SK-N-MC (cell line): ENCODE measurements around the gene GGCT.

Experiments
- DNase-seq: peaks from one replicate; pipeline ENCODE4 v3.0.0-alpha.2; 2011; ENCODE audit warnings: low read depth, low spot score
- H3K27ac ChIP-seq: fragments of 200-600 bp; sonication (generic); 2 replicates; pipeline ENCODE4 v1.5.1; 2016; ENCODE audit warnings: mixed run types
- H3K36me3 ChIP-seq: fragments of 200-600 bp; sonication (generic); 2 replicates; pipeline ENCODE4 v1.6.1; 2017; ENCODE audit warnings: antibody characterized with exemption, low read length, mixed read lengths; ENCODE audit not compliant: insufficient read depth
- H3K4me3 ChIP-seq: fragments of 200-600 bp; sonication (generic); 2 replicates; pipeline ENCODE4 v1.5.1; 2016
- H3K9ac ChIP-seq: fragments of 200-600 bp; sonication (generic); 2 replicates; pipeline ENCODE4 v1.8.0; 2017; ENCODE audit warnings: mixed run types, mixed read lengths; ENCODE audit not compliant: insufficient read length
- H3K9me3 ChIP-seq: fragments of 200-600 bp; sonication (generic); 2 replicates; pipeline ENCODE4 v1.6.1; 2017; ENCODE audit warnings: low read depth, mild to moderate bottlenecking, antibody characterized with exemption, low read length, moderate library complexity, mixed read lengths
- EZH2 ChIP-seq: fragments of 200-600 bp; sonication (generic); IDR thresholded peaks from one replicate; pipeline ENCODE4 v1.6.1; 2017; ENCODE audit warnings: antibody characterized with exemption
- FOXP2 ChIP-seq: optimal IDR thresholded peaks from 2 replicates; pipeline ENCODE3; 2011; ENCODE audit warnings: mild to moderate bottlenecking, moderate library complexity; ENCODE audit not compliant: insufficient read depth; ENCODE audit errors: extremely low read length, control extremely low read depth
- POLR2AphosphoS5 ChIP-seq: IDR thresholded peaks from 2 replicates; pipeline ENCODE4 v1.6.1; 2012; ENCODE audit warnings: mild to moderate bottlenecking, low read depth, low read length, borderline replicate concordance

Gene GGCT

GRCh38 chr7:30504301-30505173 is at the start of gene GGCT:
TSS of gene GGCT (minus strand) at chr7:30504829. CDS start at chr7:30504709, 120 bp downstream.
- TF ChIP-seq POLR2AphosphoS5 (peak; percentile 96), FOXP2 (no peak)
- peak within 1 kb of the TSS; percentile 81 for H3K9ac ChIP-seq
- H3K9me3 ChIP-seq: no peaks in the 10 kb centered on the region
- peak within 1 kb of the TSS; percentile 86 for H3K4me3 ChIP-seq
- peak; percentile 83 for DNase-seq
- H3K36me3 ChIP-seq: peaks cover 15% of the 10 kb centered on the region
- H3K27ac ChIP-seq: no peak within 1 kb of the TSS

- no peaks in the 10 kb centered on the region for H3K9me3 ChIP-seq
- no peak overlapping the region for H3K4me3 ChIP-seq
- H3K36me3 ChIP-seq: no peaks in the 10 kb centered on the region
- H3K9ac ChIP-seq: no peak overlapping the region
- no peak for DNase-seq
- H3K27ac ChIP-seq: no peak overlapping the region
- TF ChIP-seq EZH2 (no peak), POLR2AphosphoS5 (no peak), FOXP2 (no peak)
Observed at GRCh38 chr7:30553546-30553945, 48.9 kb upstream of the GGCT start.

GRCh38 chr7:30553141-30553540 is 48.5 kb upstream of the GGCT start:
- Histone ChIP-seq H3K27ac (no peak overlapping the region), H3K9ac (no peak overlapping the region), H3K9me3 (no peaks in the 10 kb centered on the region), H3K4me3 (no peak overlapping the region), H3K36me3 (no peaks in the 10 kb centered on the region)
- DNase-seq: no peak
- TF ChIP-seq POLR2AphosphoS5 (no peak), FOXP2 (no peak), EZH2 (no peak)

GRCh38 chr7:30552330-30552729 is 47.7 kb upstream of the GGCT start:
- no peak overlapping the region for H3K4me3 ChIP-seq
- no peak overlapping the region for H3K9ac ChIP-seq
- no peak overlapping the region for H3K27ac ChIP-seq
- H3K36me3 ChIP-seq: no peaks in the 10 kb centered on the region
- H3K9me3 ChIP-seq: no peaks in the 10 kb centered on the region
- TF ChIP-seq FOXP2: no peak
- TF ChIP-seq POLR2AphosphoS5: no peak
- no peak for TF ChIP-seq EZH2
- DNase-seq: no peak

GRCh38 chr7:30549931-30550493 is 45.4 kb upstream of the GGCT start:
- H3K4me3 ChIP-seq: no peak overlapping the region
- no peaks in the 10 kb centered on the region for H3K36me3 ChIP-seq
- no peak overlapping the region for H3K9ac ChIP-seq
- no peak for TF ChIP-seq FOXP2
- H3K9me3 ChIP-seq: no peaks in the 10 kb centered on the region
- no peak overlapping the region for H3K27ac ChIP-seq
- no peak for DNase-seq

- Histone ChIP-seq H3K9ac (no peak overlapping the region), H3K36me3 (no peaks in the 10 kb centered on the region), H3K27ac (no peak overlapping the region), H3K9me3 (no peaks in the 10 kb centered on the region), H3K4me3 (no peak overlapping the region)
- DNase-seq: peak; percentile 10
- TF ChIP-seq EZH2 (no peak), POLR2AphosphoS5 (no peak), FOXP2 (no peak)
Observed at GRCh38 chr7:30548845-30549244, 44.2 kb upstream of the GGCT start.

- no peak overlapping the region for H3K4me3 ChIP-seq
- no peak for DNase-seq
- H3K9me3 ChIP-seq: no peaks in the 10 kb centered on the region
- TF ChIP-seq EZH2 (no peak), FOXP2 (no peak), POLR2AphosphoS5 (no peak)
- no peak overlapping the region for H3K9ac ChIP-seq
- H3K36me3 ChIP-seq: no peaks in the 10 kb centered on the region
- H3K27ac ChIP-seq: no peak overlapping the region
Observed at GRCh38 chr7:30546596-30546995, 42.0 kb upstream of the GGCT start.

- H3K27ac ChIP-seq: no peak overlapping the region
- TF ChIP-seq FOXP2: no peak
- no peak for TF ChIP-seq POLR2AphosphoS5
- TF ChIP-seq EZH2: no peak
Observed at GRCh38 chr7:30545791-30546555, 41.3 kb upstream of the GGCT start.

More at GRCh38 chr7:30545791-30546555, 41.3 kb upstream of the GGCT start:
- no peaks in the 10 kb centered on the region for H3K36me3 ChIP-seq
- H3K9me3 ChIP-seq: no peaks in the 10 kb centered on the region
- H3K4me3 ChIP-seq: no peak overlapping the region
- no peak for DNase-seq
- no peak overlapping the region for H3K9ac ChIP-seq
